Colonic mucosa (tissue), 4 donors: Measurements from ENCODE around the gene LCP2. TPM values are rescaled to one million over a fixed set of nuclear protein-coding genes. Genes with fewer than 3 reads are reported as not detected.

Source experiments
- DNase-seq: peaks from one replicate; pipeline ENCODE4 v3.0.0-alpha.2; 2020
- H3K27ac ChIP-seq: fragments of 200-600 bp; one replicate; pipeline ENCODE4 v1.8.0; 2021
- H3K27me3 ChIP-seq: fragments of 200-600 bp; one replicate; pipeline ENCODE4 v1.8.0; 2021
- H3K36me3 ChIP-seq: fragments of 200-600 bp; one replicate; pipeline ENCODE4 v1.8.0; 2021
- H3K4me1 ChIP-seq: fragments of 200-600 bp; one replicate; pipeline ENCODE4 v1.8.0; 2021; ENCODE audit warnings: mild to moderate bottlenecking
- H3K4me3 ChIP-seq: fragments of 200-600 bp; one replicate; pipeline ENCODE4 v1.8.0; 2021
- H3K9ac ChIP-seq, 2 donors: one replicate each; pipeline ENCODE4 v1.7.0; 2013; ENCODE audit warnings: control low read depth in 2 of 2, low read depth in 2 of 2, low read length in 2 of 2
- H3K9me3 ChIP-seq: fragments of 200-600 bp; one replicate; pipeline ENCODE4 v1.8.0; 2021
- intact Hi-C: fragments of 100-400 bp; cut with DNase I; formaldehyde crosslinking; loops from one replicate; pipeline ENCODE4 v1.14.1; 2022
- total RNA-seq, 2 donors: library from RNA; stranded (reverse); fragmentation: NEBNext Ultra II Directional in 1 of 2; extraction: Animal tissue kit (Norgen Biotek cat#: 25700) in 1 of 2; gene quantifications; one replicate each; pipeline ENCODE4 v1.2.1, GENCODE V29; 2021
- TF ChIP-seq, protein P1 (sequence below): fragments of 200-600 bp; IDR thresholded peaks from one replicate; pipeline ENCODE4 v1.8.0; 2022; ENCODE audit warnings: antibody characterized with exemption, mild to moderate bottlenecking
- donor health status: healthy.
- donor health status: DM: no; HTN: no; CAD: no.
- donor health status: DM: no; HTN: no; CAD: no.

Gene LCP2
- total RNA-seq, 2 donors from 2014 or later: 8.0 to 13.4 TPM

DNA sequence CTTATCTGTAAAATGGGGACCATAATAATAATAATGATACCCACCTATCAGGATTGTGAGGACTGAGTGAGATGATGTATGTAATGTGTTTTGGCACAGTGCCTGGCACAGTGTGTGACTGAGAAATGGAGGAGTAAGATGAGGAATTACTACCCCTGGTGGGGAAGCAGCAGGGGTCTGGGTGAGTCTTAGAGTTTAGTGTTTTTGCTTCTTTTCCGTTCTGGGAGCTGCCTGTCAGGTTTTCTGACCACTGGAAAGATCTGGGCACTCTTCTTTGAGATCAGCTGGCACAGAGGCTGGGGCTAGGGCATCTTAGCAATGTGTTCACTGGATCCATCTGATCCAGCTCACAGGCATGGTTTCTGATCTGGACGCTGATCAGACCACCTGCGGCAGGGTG lies 8.5 kb downstream of the LCP2 start:
- peak overlapping the region; percentile 11 for H3K27ac ChIP-seq

GRCh38 chr5:170288551-170288950 lies 9.0 kb downstream of the LCP2 start:
- H3K27me3 ChIP-seq: no peaks in the 10 kb centered on the region
- H3K9ac ChIP-seq: no peak overlapping the region
- TF ChIP-seq, protein P1, sequence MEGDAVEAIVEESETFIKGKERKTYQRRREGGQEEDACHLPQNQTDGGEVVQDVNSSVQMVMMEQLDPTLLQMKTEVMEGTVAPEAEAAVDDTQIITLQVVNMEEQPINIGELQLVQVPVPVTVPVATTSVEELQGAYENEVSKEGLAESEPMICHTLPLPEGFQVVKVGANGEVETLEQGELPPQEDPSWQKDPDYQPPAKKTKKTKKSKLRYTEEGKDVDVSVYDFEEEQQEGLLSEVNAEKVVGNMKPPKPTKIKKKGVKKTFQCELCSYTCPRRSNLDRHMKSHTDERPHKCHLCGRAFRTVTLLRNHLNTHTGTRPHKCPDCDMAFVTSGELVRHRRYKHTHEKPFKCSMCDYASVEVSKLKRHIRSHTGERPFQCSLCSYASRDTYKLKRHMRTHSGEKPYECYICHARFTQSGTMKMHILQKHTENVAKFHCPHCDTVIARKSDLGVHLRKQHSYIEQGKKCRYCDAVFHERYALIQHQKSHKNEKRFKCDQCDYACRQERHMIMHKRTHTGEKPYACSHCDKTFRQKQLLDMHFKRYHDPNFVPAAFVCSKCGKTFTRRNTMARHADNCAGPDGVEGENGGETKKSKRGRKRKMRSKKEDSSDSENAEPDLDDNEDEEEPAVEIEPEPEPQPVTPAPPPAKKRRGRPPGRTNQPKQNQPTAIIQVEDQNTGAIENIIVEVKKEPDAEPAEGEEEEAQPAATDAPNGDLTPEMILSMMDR: no peak
- H3K27ac ChIP-seq: peak overlapping the region; percentile 11
- intact Hi-C loops: no loop called here
- H3K4me1 ChIP-seq: no peaks in the 10 kb centered on the region
- H3K4me3 ChIP-seq: no peak overlapping the region
- no peaks in the 10 kb centered on the region for H3K9me3 ChIP-seq
- no peaks in the 10 kb centered on the region for H3K36me3 ChIP-seq
- no peak for DNase-seq

More for the DNA sequence above, 8.5 kb downstream of the LCP2 start:
- DNase-seq: no peak
- Histone ChIP-seq H3K9ac (no peak overlapping the region), H3K4me1 (no peaks in the 10 kb centered on the region), H3K27me3 (no peaks in the 10 kb centered on the region), H3K9me3 (no peaks in the 10 kb centered on the region), H3K36me3 (no peaks in the 10 kb centered on the region), H3K4me3 (no peak overlapping the region)
- intact Hi-C loops: no loop called here
- TF ChIP-seq, protein P1: no peak

DNA sequence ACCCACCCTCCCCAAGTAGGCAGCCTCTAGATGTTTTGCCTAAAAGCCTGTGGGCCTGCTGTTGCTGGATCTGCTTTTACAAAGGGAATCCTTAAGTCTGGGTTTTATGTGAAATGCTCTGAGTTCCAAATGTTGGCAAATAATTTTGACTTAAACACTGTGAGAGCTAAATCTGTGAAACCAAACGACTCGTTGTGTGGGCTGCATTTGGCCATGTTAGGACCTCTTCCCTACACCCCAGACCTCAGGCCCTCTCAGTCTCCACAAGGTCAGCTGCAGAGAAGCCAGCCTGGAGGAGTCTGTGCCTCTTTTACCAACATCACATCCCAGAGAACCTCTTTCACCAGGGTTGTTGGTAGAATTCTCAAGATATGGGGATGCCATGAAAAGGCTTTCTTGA lies 9.4 kb downstream of the LCP2 start:
- intact Hi-C loops: no loop called here
- H3K27me3 ChIP-seq: no peaks in the 10 kb centered on the region
- DNase-seq: no peak
- H3K4me3 ChIP-seq: no peak overlapping the region
- no peak overlapping the region for H3K27ac ChIP-seq
- no peak overlapping the region for H3K9ac ChIP-seq
- no peaks in the 10 kb centered on the region for H3K36me3 ChIP-seq
- H3K4me1 ChIP-seq: no peaks in the 10 kb centered on the region
- TF ChIP-seq, protein P1: no peak
- H3K9me3 ChIP-seq: no peaks in the 10 kb centered on the region

GRCh38 chr5:170287532-170287931 lies 10.0 kb downstream of the LCP2 start:
- H3K9me3 ChIP-seq: no peaks in the 10 kb centered on the region
- no peak overlapping the region for H3K4me3 ChIP-seq
- peak; percentile 38 for DNase-seq
- TF ChIP-seq, protein P1: no peak
- H3K4me1 ChIP-seq: no peaks in the 10 kb centered on the region
- no peak overlapping the region for H3K9ac ChIP-seq
- H3K27me3 ChIP-seq: no peaks in the 10 kb centered on the region
- intact Hi-C loops: no loop called here
- H3K27ac ChIP-seq: no peak overlapping the region
- no peaks in the 10 kb centered on the region for H3K36me3 ChIP-seq

DNA sequence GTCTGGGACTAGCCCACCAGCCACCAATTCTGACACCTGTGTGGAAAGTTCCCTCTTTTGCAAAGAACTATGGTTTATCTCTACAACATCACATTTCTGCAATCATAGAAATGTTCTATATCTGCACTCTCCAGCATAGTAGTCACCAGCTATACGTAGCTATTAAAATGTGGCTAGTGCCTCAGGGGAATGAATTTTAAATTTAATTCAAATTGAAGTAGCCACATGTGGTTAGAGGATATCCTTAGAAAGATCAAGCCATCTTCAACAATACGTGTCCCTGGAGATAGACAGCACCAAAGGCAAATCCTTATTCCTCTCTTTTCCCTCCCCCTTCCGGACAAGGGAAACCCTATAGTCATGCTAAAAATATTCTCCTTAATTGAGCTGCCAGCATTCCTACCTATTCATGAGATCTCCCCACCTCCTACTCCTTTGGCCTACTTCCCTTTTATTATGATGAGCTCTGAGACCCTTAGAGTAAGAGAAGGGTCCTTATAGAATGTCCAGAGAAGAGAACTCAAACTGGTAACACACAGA lies 11.1 kb downstream of the LCP2 start:
- H3K4me3 ChIP-seq: no peak overlapping the region
- H3K36me3 ChIP-seq: no peaks in the 10 kb centered on the region
- H3K27me3 ChIP-seq: no peaks in the 10 kb centered on the region
- intact Hi-C loops: no loop called here
- TF ChIP-seq, protein P1: no peak
- no peaks in the 10 kb centered on the region for H3K4me1 ChIP-seq
- DNase-seq: no peak
- H3K27ac ChIP-seq: no peak overlapping the region
- H3K9ac ChIP-seq: no peak overlapping the region
- no peaks in the 10 kb centered on the region for H3K9me3 ChIP-seq
